ENCODE measurements around the gene TRIO.

DNA sequence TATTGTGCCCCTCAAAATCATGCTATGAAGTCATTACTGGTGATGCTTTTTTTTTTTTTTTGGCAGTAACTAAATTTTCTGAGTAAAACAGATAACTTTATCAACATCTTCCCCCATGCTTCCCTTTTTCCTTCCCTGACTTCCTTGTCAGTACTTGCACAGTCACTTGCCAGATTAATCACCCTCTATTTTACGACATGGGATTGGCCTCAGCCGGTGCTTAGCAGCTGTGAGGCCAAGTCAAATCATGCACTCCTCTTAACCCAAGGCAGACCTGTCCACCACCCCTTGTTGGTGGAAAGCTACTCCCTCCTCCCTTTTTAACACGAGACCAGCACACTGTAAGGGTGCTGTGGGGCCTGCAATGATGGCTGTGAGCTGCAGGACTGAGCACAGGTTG is 320.5 kb downstream of the TRIO start:
- TF ChIP-seq CTCF (IDR thresholded peaks at IDR 0.05) (no peak), POLR2A (IDR thresholded peaks at IDR 0.05) (no peak)
